ENCODE results near the gene PTPRS.
A peak's percentile ranks its signal among the peaks of the same experiment; 100 is the strongest.

PTPRS gene

GRCh38 chr19:5372572-5373200, 32.1 kb upstream of the PTPRS start:
- Histone ChIP-seq H3K9me3 (ENCODE audit: insufficient read depth, low read length) (no peaks in the 10 kb centered on the region), H3K4me1 (ENCODE audit: low read length) (no peaks in the 10 kb centered on the region), H3K9ac (ENCODE audit: low read length) (no peak overlapping the region), H3K79me2 (ENCODE audit: low read length) (no peaks in the 10 kb centered on the region), H2AFZ (ENCODE audit: low read depth, low read length) (no peak overlapping the region), H3K4me3 (ENCODE audit: low read length) (no peak overlapping the region), H3K27me3 (ENCODE audit: low read depth, low read length) (no peaks in the 10 kb centered on the region), H3K36me3 (replicated peaks; ENCODE audit: low read depth, low read length) (no peaks in the 10 kb centered on the region), H4K20me1 (ENCODE audit: insufficient read depth, low read length) (no peaks in the 10 kb centered on the region), H3K4me2 (ENCODE audit: low read length) (no peak overlapping the region), H3K27ac (ENCODE audit: low read length) (no peak overlapping the region)
- TF ChIP-seq EZH2phosphoT487 (IDR thresholded peaks at IDR 0.05; ENCODE audit: low read depth) (no peak), CTCF (IDR thresholded peaks at IDR 0.05; ENCODE audit: low read depth, low read length) (no peak)

- Histone ChIP-seq H3K27ac (ENCODE audit: low read length) (no peak overlapping the region), H3K27me3 (ENCODE audit: low read depth, low read length) (no peaks in the 10 kb centered on the region), H3K9me3 (ENCODE audit: insufficient read depth, low read length) (no peaks in the 10 kb centered on the region), H3K4me3 (ENCODE audit: low read length) (no peak overlapping the region), H3K4me2 (ENCODE audit: low read length) (no peak overlapping the region), H3K4me1 (ENCODE audit: low read length) (no peaks in the 10 kb centered on the region), H3K36me3 (replicated peaks; ENCODE audit: low read depth, low read length) (no peaks in the 10 kb centered on the region), H4K20me1 (ENCODE audit: insufficient read depth, low read length) (no peaks in the 10 kb centered on the region), H3K9ac (ENCODE audit: low read length) (no peak overlapping the region), H2AFZ (ENCODE audit: low read depth, low read length) (no peak overlapping the region), H3K79me2 (ENCODE audit: low read length) (no peaks in the 10 kb centered on the region)
- no peak for TF ChIP-seq EZH2phosphoT487 (IDR thresholded peaks at IDR 0.05; ENCODE audit: low read depth)
- TF ChIP-seq CTCF (IDR thresholded peaks at IDR 0.05; ENCODE audit: low read depth, low read length), result peak; percentile 67
Observed at GRCh38 chr19:5369962-5370367, 29.4 kb upstream of the PTPRS start.

- Histone ChIP-seq H3K9ac (ENCODE audit: low read length) (no peak overlapping the region), H3K4me2 (ENCODE audit: low read length) (no peak overlapping the region), H2AFZ (ENCODE audit: low read depth, low read length) (no peak overlapping the region), H3K27ac (ENCODE audit: low read length) (no peak overlapping the region), H3K4me3 (ENCODE audit: low read length) (no peak overlapping the region), H3K79me2 (ENCODE audit: low read length) (no peaks in the 10 kb centered on the region), H3K27me3 (ENCODE audit: low read depth, low read length) (no peaks in the 10 kb centered on the region), H3K9me3 (ENCODE audit: insufficient read depth, low read length) (no peaks in the 10 kb centered on the region), H3K36me3 (replicated peaks; ENCODE audit: low read depth, low read length) (no peaks in the 10 kb centered on the region), H3K4me1 (ENCODE audit: low read length) (no peaks in the 10 kb centered on the region), H4K20me1 (ENCODE audit: insufficient read depth, low read length) (no peaks in the 10 kb centered on the region)
- TF ChIP-seq CTCF (IDR thresholded peaks at IDR 0.05; ENCODE audit: low read depth, low read length) (no peak), EZH2phosphoT487 (IDR thresholded peaks at IDR 0.05; ENCODE audit: low read depth) (no peak)
Observed at GRCh38 chr19:5369304-5369703, 28.7 kb upstream of the PTPRS start.

GRCh38 chr19:5367530-5368133, 27.0 kb upstream of the PTPRS start:
- no peaks in the 10 kb centered on the region for H3K4me1 ChIP-seq (ENCODE audit: low read length)
- TF ChIP-seq CTCF (IDR thresholded peaks at IDR 0.05; ENCODE audit: low read depth, low read length), result no peak
- no peak for TF ChIP-seq EZH2phosphoT487 (IDR thresholded peaks at IDR 0.05; ENCODE audit: low read depth)
- no peaks in the 10 kb centered on the region for H3K9me3 ChIP-seq (ENCODE audit: insufficient read depth, low read length)
- no peak overlapping the region for H2AFZ ChIP-seq (ENCODE audit: low read depth, low read length)
- H3K27me3 ChIP-seq (ENCODE audit: low read depth, low read length), result no peaks in the 10 kb centered on the region
- no peak overlapping the region for H3K9ac ChIP-seq (ENCODE audit: low read length)
- no peak overlapping the region for H3K27ac ChIP-seq (ENCODE audit: low read length)
- no peaks in the 10 kb centered on the region for H3K36me3 ChIP-seq (replicated peaks; ENCODE audit: low read depth, low read length)
- no peak overlapping the region for H3K4me2 ChIP-seq (ENCODE audit: low read length)
- no peak overlapping the region for H3K4me3 ChIP-seq (ENCODE audit: low read length)
- no peaks in the 10 kb centered on the region for H3K79me2 ChIP-seq (ENCODE audit: low read length)
- H4K20me1 ChIP-seq (ENCODE audit: insufficient read depth, low read length), result no peaks in the 10 kb centered on the region
